GM19438 (cell line): ENCODE results near the gene LRMDA.
A peak's percentile ranks its signal among the peaks of the same experiment; 100 is the strongest.
"Not testable (repeated sequence)": the region's sequence is repeated elsewhere in the genome, so short reads cannot be mapped to it uniquely, and the experiment has no call there.

Experiments
- ATAC-seq: cut with Tn5 transposase; IDR thresholded peaks from one replicate; pipeline ENCODE4 v1.9.1; 2021; ENCODE audit warnings: low read depth; ENCODE audit not compliant: unreplicated experiment

The LRMDA gene

GRCh38 chr10:76526833-76527232, 1095.4 kb downstream of the LRMDA start:
- ATAC-seq = not testable (repeated sequence)

DNA sequence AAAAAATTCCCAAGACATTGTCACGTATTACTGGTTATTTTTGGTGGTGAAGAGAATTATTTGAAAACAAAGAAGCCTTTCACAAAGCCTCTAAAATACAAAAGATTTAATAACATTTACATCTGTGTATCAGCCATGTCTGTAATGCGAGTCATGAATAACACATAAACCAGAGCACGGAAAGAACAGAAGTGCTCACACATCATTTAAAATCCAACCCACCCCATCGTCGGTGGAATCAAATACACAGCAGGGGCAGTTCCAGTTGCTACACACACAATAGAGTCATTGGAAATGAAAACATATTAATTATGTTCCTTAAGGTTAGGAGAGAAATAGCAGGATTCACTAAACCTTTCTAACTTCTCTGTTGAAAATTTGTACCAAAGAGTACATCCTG, 1108.9 kb downstream of the LRMDA start:
- no peak for ATAC-seq

- no peak for ATAC-seq
Observed at GRCh38 chr10:76540786-76541185, 1109.4 kb downstream of the LRMDA start.

DNA sequence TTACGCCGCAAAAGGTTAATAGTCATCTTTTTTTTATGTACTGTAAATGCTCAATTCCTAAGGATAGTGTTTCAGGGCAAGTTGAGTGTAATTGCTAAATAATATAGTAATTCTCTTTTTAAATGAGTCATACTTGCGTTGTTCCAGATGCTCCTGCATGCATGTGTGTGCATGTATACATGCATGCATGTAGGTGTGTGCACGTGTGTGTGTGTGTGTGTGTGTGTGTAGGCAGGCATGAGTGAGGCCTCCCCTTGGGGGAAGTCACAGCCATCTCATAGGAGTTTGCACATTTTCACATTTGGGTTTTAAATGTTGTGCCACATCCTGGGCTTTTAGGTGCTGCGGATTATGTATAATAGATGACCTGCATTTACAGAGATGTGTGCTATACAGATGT, 1110.4 kb downstream of the LRMDA start:
- no peak for ATAC-seq

GRCh38 chr10:76542307-76542930, 1111.0 kb downstream of the LRMDA start:
- ATAC-seq = no peak

DNA sequence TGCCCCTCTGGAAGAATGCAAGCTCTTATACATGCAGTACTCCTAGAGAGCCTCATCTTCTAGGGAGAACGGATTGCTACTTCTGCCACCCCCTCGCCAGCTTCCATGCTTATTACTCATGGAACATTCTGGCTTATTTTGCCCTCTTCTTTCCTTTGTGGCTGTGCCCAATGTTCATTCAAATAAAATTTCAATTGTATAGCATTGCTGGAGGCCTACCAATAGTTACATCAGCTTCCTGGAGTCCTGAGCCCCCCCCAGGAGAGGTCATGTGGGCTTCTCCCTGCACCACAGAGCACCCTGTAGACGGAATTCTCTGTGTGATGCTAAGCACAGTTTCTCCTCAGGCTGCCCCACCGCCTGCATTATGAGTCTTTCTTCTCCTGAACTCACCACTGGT, 1112.2 kb downstream of the LRMDA start:
- no peak for ATAC-seq

DNA sequence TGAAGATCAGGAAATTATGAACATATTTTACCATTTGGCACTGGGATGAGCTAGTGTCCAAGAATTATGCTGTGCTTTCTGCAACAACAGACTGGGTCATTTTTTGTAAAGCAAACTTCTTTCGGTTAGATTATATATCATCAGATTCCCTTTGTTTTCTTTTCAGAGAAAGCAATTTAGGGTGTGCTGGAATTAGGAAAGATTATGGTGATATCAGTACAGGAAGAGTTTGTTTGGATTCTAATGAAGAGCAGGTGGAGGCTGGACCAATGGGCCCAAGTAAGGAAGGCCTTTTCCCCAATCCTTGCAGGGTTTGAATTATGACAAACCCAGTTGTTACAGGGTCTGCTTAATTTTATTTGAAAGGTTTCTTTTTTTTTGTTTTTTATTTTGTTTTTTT, 1113.4 kb downstream of the LRMDA start:
- ATAC-seq = no peak

GRCh38 chr10:76546411-76546810, 1115.0 kb downstream of the LRMDA start:
- no peak for ATAC-seq

DNA sequence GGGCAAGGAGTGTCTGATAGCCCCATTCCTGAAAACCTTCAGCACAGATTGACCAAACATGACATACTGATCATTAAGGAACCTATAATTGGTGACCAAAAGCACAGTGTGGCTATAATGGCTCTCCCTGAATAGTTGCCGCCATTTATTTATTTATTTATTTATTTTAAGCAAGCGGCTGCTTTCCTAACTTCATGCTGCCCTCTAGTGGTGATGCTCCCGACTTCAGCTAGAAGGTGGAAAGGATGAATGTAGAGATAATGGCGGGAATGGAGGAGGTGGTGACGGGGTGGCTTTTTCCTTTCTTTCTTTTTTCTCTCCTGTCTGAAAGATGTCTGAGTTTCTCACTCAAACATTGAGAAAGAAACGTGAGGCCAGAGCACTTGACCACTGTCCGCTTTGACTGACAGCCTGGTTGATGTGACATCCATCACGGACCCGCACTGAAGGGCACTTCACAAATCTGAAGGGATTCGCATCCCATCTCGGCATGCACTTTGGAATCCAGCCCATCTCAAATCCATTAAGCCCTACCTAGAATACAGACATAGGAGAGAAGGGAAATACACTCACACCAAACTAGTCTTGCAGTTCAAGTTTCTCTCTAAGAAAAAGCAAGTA, 1116.0 kb downstream of the LRMDA start:
- ATAC-seq = peak; percentile 66

DNA sequence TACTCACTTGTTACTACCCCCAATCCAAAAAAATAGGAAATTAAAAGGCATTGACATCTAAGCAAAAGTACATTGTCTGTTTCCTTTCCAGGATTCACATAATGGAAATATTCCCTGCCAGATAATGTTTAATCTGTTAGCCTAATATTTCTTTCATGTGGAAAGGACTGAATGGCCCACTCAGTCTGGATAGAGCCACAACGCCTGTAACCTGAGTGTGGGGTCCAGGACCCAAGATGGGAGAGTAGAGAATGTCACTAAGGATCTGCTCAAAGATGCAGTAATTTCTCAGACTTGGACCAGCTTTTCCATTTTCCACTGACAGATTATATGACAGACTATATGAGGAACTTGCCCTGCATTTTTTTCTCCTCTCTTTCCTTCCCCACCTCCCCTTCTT, 1117.3 kb downstream of the LRMDA start:
- ATAC-seq = no peak

GRCh38 chr10:76549171-76549570, 1117.7 kb downstream of the LRMDA start:
- ATAC-seq = no peak

DNA sequence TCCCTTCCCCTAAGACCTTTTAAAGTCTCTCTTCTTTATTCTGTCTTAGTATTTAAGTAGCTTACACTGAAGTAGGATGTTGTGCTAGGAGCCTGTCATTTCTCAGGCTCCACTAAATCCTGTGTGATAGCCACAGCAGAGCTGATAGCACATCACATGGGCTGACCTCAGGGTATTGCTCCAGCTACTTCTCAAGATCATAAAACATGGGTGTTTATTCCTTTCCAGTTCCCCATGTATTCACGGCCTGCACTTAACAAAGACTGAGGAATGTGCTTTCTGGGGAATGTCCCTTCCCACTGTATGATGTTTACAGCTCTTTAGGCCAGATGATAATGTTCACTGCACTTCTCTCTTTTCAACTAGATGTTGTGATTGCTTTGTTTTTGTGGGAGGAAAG, 1119.4 kb downstream of the LRMDA start:
- no peak for ATAC-seq

DNA sequence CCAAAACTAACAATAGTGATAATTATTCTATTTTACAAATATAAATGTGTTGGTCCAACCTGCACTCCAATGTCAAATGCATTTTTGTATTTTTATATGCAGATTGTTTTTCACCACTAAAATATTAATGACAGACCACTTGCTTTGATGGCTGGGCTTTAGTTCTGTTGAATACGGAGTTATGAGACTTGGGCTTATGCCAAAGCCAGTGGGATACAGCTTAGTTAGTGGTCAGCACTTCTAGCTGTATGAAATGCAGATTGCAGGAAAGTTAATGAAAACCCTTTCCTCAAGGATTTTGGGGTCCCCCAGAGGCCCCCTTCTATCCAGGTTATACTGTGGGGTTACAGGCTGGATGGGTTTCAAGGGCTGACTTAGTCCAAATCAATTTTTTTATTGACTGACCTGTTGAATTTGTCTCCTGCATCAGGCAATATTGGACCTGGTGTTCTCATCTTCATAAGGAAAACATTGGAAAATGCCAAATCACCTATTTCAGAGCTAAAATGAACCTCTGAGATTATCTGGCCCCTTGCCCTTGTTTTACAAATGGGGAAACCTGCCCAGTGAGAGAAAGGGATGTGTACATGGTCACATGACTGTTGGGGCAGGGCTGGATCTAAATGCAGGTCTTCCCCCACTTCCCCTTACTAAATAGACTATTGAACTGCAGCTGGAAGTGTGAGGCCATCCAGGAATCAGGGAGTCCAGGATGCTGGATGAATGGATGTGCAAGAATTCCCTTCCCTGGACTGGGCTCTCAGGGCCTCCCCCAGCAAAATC, 1120.9 kb downstream of the LRMDA start:
- ATAC-seq = no peak

DNA sequence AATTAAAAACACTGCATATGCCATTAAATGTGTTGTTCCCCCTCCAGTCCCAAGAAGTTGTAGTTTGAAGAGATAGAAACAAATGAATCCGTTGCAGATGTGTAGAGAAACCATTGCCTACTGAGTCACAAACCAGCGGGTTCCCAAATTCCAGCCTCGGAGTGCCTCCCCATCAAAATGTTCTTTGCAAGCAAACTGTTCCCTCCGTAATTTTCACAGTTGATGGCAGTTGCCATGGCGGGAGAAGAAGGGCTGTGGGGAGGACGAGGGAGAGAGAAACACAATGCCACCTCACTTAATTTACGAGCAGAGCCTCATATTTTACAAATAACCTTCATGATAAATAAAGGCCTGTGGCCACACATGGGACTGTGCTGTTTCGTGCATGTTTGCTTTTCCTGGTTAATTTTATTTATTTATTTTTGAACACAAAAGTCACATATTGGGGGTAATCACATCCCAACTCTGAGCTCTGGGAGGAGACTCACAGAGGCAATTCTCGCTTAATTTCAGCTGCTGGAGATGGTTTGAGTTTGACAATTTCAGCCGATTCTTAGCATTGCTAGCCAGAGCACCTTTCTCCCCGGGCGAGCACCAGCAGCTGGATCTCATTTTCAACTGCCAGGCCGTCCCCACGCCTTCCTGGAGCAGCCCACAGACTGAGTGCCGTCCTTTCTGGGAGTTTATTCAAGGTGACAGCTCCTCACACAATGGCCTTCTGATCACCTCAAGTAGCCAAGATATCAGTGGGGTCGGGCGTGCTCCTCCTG, 1122.0 kb downstream of the LRMDA start:
- ATAC-seq = no peak

GRCh38 chr10:76554033-76554408, 1122.6 kb downstream of the LRMDA start:
- ATAC-seq = no peak

DNA sequence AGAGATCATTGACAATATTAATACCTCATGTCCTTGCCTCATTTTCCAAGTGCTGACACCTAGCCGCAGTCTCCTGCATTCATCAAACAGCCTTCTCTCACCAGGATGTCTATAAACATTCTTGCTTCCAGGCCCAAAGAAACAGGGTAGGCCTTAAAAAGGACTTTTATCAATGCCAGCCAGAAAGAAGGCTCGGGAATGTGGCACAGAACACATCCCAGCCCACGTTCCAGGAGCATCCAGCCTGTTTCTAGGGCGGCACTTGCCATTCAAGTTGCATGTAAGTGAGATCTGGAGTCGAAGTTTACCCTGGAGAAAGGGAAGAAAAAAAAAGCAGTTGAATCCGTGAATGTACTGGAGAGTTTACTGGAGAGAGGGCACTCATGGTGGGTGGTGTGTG, 1123.1 kb downstream of the LRMDA start:
- ATAC-seq = no peak

- ATAC-seq = no peak
Observed at GRCh38 chr10:76555067-76555670, 1123.7 kb downstream of the LRMDA start.

DNA sequence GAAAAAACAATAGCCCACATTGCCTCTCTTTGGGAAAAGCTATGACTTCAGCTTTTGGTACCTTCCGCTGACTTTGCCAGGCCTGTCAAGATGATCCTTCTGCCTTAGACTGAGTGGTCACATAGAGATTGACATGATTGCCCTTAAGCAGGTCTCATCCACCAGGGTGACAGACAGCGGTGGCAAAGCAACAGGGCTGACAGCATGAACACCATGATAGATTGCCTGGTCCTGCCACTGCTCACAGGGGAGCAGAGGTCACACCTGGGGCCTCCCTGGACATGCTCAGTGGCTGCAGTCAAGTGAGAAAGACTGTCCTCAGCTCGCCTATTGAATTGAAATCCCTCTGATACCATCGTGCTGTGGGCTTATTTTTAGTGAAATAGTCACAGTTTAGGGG, 1125.9 kb downstream of the LRMDA start:
- ATAC-seq = no peak

GRCh38 chr10:76558586-76558985, 1127.2 kb downstream of the LRMDA start:
- ATAC-seq = no peak

- ATAC-seq = no peak
Observed at GRCh38 chr10:76558996-76559891, 1127.8 kb downstream of the LRMDA start.
